ENCODE results near the gene PITX3. TPM values are rescaled to one million over a fixed set of nuclear protein-coding genes. Genes with fewer than 3 reads are reported as not detected.

The PITX3 gene
- total and polyA plus RNA-seq, 2 experiments from 2014 or later: not detected

DNA sequence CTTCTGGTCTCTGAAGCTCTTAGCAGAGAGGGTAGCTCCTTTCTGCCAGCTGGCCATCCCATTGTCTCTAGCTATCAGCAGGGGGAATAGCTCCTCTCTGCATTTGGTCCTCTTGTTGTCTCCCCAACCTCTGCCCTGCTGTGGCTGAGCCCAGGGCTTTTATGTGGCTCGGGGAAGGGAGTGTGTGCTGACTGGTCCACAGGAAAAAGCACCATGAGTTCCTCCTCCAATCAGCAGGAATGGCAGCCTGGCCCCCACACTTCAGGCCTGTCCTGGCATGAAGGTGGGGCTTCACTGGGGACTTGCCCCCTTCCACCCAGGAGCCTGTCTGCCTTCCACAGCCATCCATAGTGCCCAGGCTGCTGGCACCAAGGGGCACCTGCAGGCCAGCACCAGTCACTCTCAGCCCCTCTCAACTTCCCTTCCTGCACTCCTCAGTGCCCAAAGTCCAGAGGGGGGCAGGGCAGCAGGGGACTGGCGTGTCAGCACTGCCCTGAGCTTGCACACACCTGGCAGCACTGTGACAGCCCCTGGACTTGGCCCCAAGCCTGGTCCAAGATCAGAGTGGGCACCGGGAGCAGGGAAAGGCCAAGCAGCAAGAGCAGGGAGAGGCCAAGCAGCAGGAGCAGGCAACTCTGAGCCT, 52.9 kb downstream of the PITX3 start:
- Histone ChIP-seq H3K79me2 (ENCODE audit: insufficient read depth) (no peaks in the 10 kb centered on the region), H3K4me1 (ENCODE audit: insufficient read depth) (no peaks in the 10 kb centered on the region), H3K9me3 (ENCODE audit: low read depth) (no peaks in the 10 kb centered on the region), H2AFZ (no peak overlapping the region), H3K36me3 (ENCODE audit: low read depth) (no peaks in the 10 kb centered on the region), H3K4me3 (no peak overlapping the region), H3K27ac (no peak overlapping the region), H3K9me2 (ENCODE audit: insufficient read depth) (no peaks in the 10 kb centered on the region), H3F3A (ENCODE audit: insufficient read depth) (0 out of 2 replicates have a peak, but pooled peaks cover 3% of the 10 kb centered on the region), H3K9ac (no peak overlapping the region), H3K4me2 (ENCODE audit: unreplicated experiment) (no peak overlapping the region), H4K20me1 (ENCODE audit: insufficient read depth) (no peaks in the 10 kb centered on the region), H3K27me3 (replicated peaks; ENCODE audit: insufficient read depth) (no peaks in the 10 kb centered on the region)
- TF ChIP-seq EZH2phosphoT487 (IDR thresholded peaks at IDR 0.05; ENCODE audit: insufficient read depth, low read depth) (no peak), EZH2 (IDR thresholded peaks at IDR 0.05; ENCODE audit: insufficient read depth, poor library complexity, severe bottlenecking) (no peak)
- WGBS, 2 experiments (ENCODE audit: low coverage in 1 of 2, low lambda C conversion rate in 2 of 2, missing lambda C conversion rate in 2 of 2): 47 to 53% methylated on average over 3 of the region's 3 CpGs
- in situ Hi-C loops (cut with MboI): no loop called here
- DNase-seq: no peak

DNA sequence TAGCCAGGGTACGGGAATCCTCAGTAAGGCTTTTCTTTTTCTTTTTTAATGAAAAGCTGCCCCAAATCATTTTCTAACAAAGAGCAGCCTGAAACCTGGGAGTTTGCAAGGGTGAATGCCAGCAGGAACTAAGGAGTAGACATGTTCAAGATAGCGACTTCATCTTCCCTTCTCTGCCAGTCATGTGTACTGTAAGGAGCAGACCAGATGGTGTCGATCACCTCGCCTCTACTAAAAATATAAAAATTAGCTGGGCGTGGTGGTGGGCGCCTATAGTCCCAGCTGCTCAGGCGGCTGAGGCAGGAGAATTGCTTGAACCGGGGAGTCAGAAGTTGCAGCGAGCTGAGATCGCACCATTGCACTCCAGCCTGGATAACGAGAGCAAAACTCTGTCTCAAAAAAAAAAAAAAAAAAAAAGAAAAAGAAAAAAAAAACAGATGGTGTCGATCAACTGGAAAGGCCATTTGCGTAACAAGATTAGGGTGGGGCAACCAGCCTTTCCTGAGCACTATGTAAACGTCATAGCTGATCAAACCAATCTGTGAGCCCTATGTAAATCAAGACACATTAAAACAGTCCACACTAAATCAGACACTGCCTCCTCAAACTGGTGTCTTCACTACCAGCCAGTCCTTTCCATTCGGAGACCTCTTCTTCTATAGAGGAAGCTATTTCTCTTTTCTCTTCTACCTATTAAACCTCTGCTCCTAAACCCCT, 55.3 kb downstream of the PITX3 start:
- Histone ChIP-seq H3K9me3 (ENCODE audit: low read depth) (no peaks in the 10 kb centered on the region), H3K4me2 (ENCODE audit: unreplicated experiment) (peak overlapping the region; percentile 35), H4K20me1 (ENCODE audit: insufficient read depth) (no peaks in the 10 kb centered on the region), H3K79me2 (ENCODE audit: insufficient read depth) (no peaks in the 10 kb centered on the region), H3K4me1 (ENCODE audit: insufficient read depth) (no peaks in the 10 kb centered on the region), H3K27me3 (replicated peaks; ENCODE audit: insufficient read depth) (no peaks in the 10 kb centered on the region), H2AFZ (no peak overlapping the region), H3K9me2 (ENCODE audit: insufficient read depth) (no peaks in the 10 kb centered on the region), H3K27ac (no peak overlapping the region), H3F3A (ENCODE audit: insufficient read depth) (0 out of 2 replicates have a peak, but pooled peaks cover 3% of the 10 kb centered on the region), H3K9ac (no peak overlapping the region), H3K36me3 (ENCODE audit: low read depth) (no peaks in the 10 kb centered on the region), H3K4me3 (no peak overlapping the region)
- peak; percentile 47 for DNase-seq
- TF ChIP-seq EZH2phosphoT487 (IDR thresholded peaks at IDR 0.05; ENCODE audit: insufficient read depth, low read depth) (no peak), EZH2 (IDR thresholded peaks at IDR 0.05; ENCODE audit: insufficient read depth, poor library complexity, severe bottlenecking) (no peak)
- WGBS, 2 experiments (ENCODE audit: low coverage in 1 of 2, low lambda C conversion rate in 2 of 2, missing lambda C conversion rate in 2 of 2): 10% methylated on average over 12 to 15 of the region's 15 CpGs
- in situ Hi-C loops (cut with MboI): no loop called here

DNA sequence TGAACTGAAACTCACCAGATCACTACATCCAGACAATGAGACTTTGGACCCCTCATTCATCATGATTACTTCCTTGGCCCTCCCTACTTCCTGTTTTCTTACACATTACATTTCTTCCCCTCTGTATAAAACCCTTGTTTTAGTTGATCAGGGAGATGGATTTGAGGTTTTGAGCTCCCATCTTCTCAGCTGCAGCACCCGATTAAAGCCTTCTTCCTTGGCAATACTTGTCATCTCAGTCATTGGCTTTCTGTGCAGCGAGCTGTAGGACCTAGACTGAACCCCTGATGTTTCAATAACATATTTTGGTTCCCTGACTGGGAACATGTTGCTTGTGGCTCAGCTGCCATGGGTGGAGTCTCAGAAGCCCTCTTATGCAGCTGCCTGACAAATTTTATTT, 56.0 kb downstream of the PITX3 start:
- TF ChIP-seq EZH2 (IDR thresholded peaks at IDR 0.05; ENCODE audit: insufficient read depth, poor library complexity, severe bottlenecking) (no peak), EZH2phosphoT487 (IDR thresholded peaks at IDR 0.05; ENCODE audit: insufficient read depth, low read depth) (no peak)
- Histone ChIP-seq H3K9ac (no peak overlapping the region), H3F3A (ENCODE audit: insufficient read depth) (0 out of 2 replicates have a peak, but pooled peaks cover 3% of the 10 kb centered on the region), H3K9me3 (ENCODE audit: low read depth) (no peaks in the 10 kb centered on the region), H3K27me3 (replicated peaks; ENCODE audit: insufficient read depth) (no peaks in the 10 kb centered on the region), H3K36me3 (ENCODE audit: low read depth) (no peaks in the 10 kb centered on the region), H2AFZ (no peak overlapping the region), H4K20me1 (ENCODE audit: insufficient read depth) (no peaks in the 10 kb centered on the region), H3K4me2 (ENCODE audit: unreplicated experiment) (no peak overlapping the region), H3K9me2 (ENCODE audit: insufficient read depth) (no peaks in the 10 kb centered on the region), H3K27ac (no peak overlapping the region), H3K79me2 (ENCODE audit: insufficient read depth) (no peaks in the 10 kb centered on the region), H3K4me1 (ENCODE audit: insufficient read depth) (no peaks in the 10 kb centered on the region), H3K4me3 (no peak overlapping the region)
- no peak for DNase-seq
- in situ Hi-C loops (cut with MboI): no loop called here
- WGBS, 2 experiments (ENCODE audit: low coverage in 1 of 2, low lambda C conversion rate in 2 of 2, missing lambda C conversion rate in 2 of 2): 21 to 26% methylated on average over 2 of the region's 2 CpGs

DNA sequence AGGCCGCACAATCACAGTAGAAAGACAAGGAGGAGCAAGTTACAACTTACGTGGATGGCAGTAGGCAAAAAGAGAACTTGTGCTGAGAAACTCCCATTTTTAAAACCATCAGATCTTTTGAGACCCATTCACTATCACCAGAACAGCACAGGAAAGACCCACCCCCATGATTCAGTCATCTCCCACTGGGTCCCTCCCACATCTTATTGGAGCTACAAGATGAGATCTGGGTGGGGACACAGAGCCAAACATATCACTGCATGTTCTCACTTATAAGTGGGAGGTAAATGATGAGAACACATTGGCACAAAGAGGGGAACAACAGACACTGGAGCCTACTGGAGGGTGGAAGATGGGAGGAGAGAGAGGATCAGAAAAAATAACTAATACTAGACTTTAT, 56.7 kb downstream of the PITX3 start:
- Histone ChIP-seq H3K27ac (no peak overlapping the region), H3F3A (ENCODE audit: insufficient read depth) (0 out of 2 replicates have a peak, but pooled peaks cover 3% of the 10 kb centered on the region), H2AFZ (no peak overlapping the region), H3K9ac (no peak overlapping the region), H3K4me3 (no peak overlapping the region), H4K20me1 (ENCODE audit: insufficient read depth) (no peaks in the 10 kb centered on the region), H3K9me3 (ENCODE audit: low read depth) (no peaks in the 10 kb centered on the region), H3K4me2 (ENCODE audit: unreplicated experiment) (no peak overlapping the region), H3K9me2 (ENCODE audit: insufficient read depth) (no peaks in the 10 kb centered on the region), H3K27me3 (replicated peaks; ENCODE audit: insufficient read depth) (no peaks in the 10 kb centered on the region), H3K4me1 (ENCODE audit: insufficient read depth) (no peaks in the 10 kb centered on the region), H3K36me3 (ENCODE audit: low read depth) (no peaks in the 10 kb centered on the region), H3K79me2 (ENCODE audit: insufficient read depth) (no peaks in the 10 kb centered on the region)
- in situ Hi-C loops (cut with MboI): no loop called here
- TF ChIP-seq EZH2 (IDR thresholded peaks at IDR 0.05; ENCODE audit: insufficient read depth, poor library complexity, severe bottlenecking): no peak
- no peak for TF ChIP-seq EZH2phosphoT487 (IDR thresholded peaks at IDR 0.05; ENCODE audit: insufficient read depth, low read depth)
- WGBS, 2 experiments (ENCODE audit: low coverage in 1 of 2, low lambda C conversion rate in 2 of 2, missing lambda C conversion rate in 2 of 2): 80 to 83% methylated on average over 2 of the region's 2 CpGs
- DNase-seq: no peak

Other genes with a start within 250 kb of the PITX3 start
- 5.6 and 9.0 TPM in 2 replicates for gene ARMH3, start 185.3 kb downstream of the PITX3 start, total RNA-seq (2014; rRNA removed; shearing (Covaris generic))
- gene ARMH3, start 185.3 kb downstream of the PITX3 start, polyA plus RNA-seq (2016; fragmentation: Nextera tagmentation; extraction: Ambion mirVana): 9.5 and 11.1 TPM in 2 replicates
- 45.1 and 46.9 TPM in 2 replicates for gene HPS6, start 176.2 kb downstream of the PITX3 start, total RNA-seq (2014; rRNA removed; shearing (Covaris generic))
- 10.9 and 12.2 TPM in 2 replicates for gene HPS6, start 176.2 kb downstream of the PITX3 start, polyA plus RNA-seq (2016; fragmentation: Nextera tagmentation; extraction: Ambion mirVana)
- gene LDB1, start 121.1 kb downstream of the PITX3 start, total RNA-seq (2014; rRNA removed; shearing (Covaris generic)): 28.1 and 30.5 TPM in 2 replicates
- gene LDB1, start 121.1 kb downstream of the PITX3 start, polyA plus RNA-seq (2016; fragmentation: Nextera tagmentation; extraction: Ambion mirVana): 4.8 and 5.0 TPM in 2 replicates
- 16.4 and 25.3 TPM in 2 replicates for gene PPRC1, start 108.5 kb downstream of the PITX3 start, total RNA-seq (2014; rRNA removed; shearing (Covaris generic))
- gene PPRC1, start 108.5 kb downstream of the PITX3 start, polyA plus RNA-seq (2016; fragmentation: Nextera tagmentation; extraction: Ambion mirVana): 19.5 and 22.6 TPM in 2 replicates
- 30.7 and 31.9 TPM in 2 replicates for gene NOLC1, start 89.1 kb downstream of the PITX3 start, total RNA-seq (2014; rRNA removed; shearing (Covaris generic))
- 42.5 and 43.4 TPM in 2 replicates for gene NOLC1, start 89.1 kb downstream of the PITX3 start, polyA plus RNA-seq (2016; fragmentation: Nextera tagmentation; extraction: Ambion mirVana)
- gene ELOVL3, start 15.2 kb downstream of the PITX3 start, total RNA-seq (2014; rRNA removed; shearing (Covaris generic)): 1.9 TPM in 1 of 2 replicates, not detected in the other
- 1.4 and 1.9 TPM in 2 replicates for gene ELOVL3, start 15.2 kb downstream of the PITX3 start, polyA plus RNA-seq (2016; fragmentation: Nextera tagmentation; extraction: Ambion mirVana)
- gene GBF1, start 4.0 kb upstream of the PITX3 start, total RNA-seq (2014; rRNA removed; shearing (Covaris generic)): 43.9 and 48.7 TPM in 2 replicates
- gene GBF1, start 4.0 kb upstream of the PITX3 start, polyA plus RNA-seq (2016; fragmentation: Nextera tagmentation; extraction: Ambion mirVana): 28.1 and 29.8 TPM in 2 replicates
- gene NFKB2, start 154.2 kb upstream of the PITX3 start, total RNA-seq (2014; rRNA removed; shearing (Covaris generic)): 21.5 and 34.7 TPM in 2 replicates
- gene NFKB2, start 154.2 kb upstream of the PITX3 start, polyA plus RNA-seq (2016; fragmentation: Nextera tagmentation; extraction: Ambion mirVana): 5.7 and 6.7 TPM in 2 replicates
- 1.0 and 11.3 TPM in 2 replicates for gene PSD, start 177.3 kb upstream of the PITX3 start, total RNA-seq (2014; rRNA removed; shearing (Covaris generic))
- 0.95 and 1.8 TPM in 2 replicates for gene PSD, start 177.3 kb upstream of the PITX3 start, polyA plus RNA-seq (2016; fragmentation: Nextera tagmentation; extraction: Ambion mirVana)
- 23.1 and 23.6 TPM in 2 replicates for gene FBXL15, start 179.3 kb upstream of the PITX3 start, total RNA-seq (2014; rRNA removed; shearing (Covaris generic))
- gene FBXL15, start 179.3 kb upstream of the PITX3 start, polyA plus RNA-seq (2016; fragmentation: Nextera tagmentation; extraction: Ambion mirVana): 17.7 and 19.8 TPM in 2 replicates
- 54.1 and 58.8 TPM in 2 replicates for gene CUEDC2, start 191.1 kb upstream of the PITX3 start, total RNA-seq (2014; rRNA removed; shearing (Covaris generic))
- gene CUEDC2, start 191.1 kb upstream of the PITX3 start, polyA plus RNA-seq (2016; fragmentation: Nextera tagmentation; extraction: Ambion mirVana): 85.9 and 87.6 TPM in 2 replicates
- not detected in 2 replicates for gene C10orf95, start 210.0 kb upstream of the PITX3 start, total RNA-seq (2014; rRNA removed; shearing (Covaris generic))
- gene C10orf95, start 210.0 kb upstream of the PITX3 start, polyA plus RNA-seq (2016; fragmentation: Nextera tagmentation; extraction: Ambion mirVana): not detected in 2 replicates

All from GM23248 (cell line).